Measurements from ENCODE around the gene SYT8. TPM values are rescaled to one million over a fixed set of nuclear protein-coding genes. Genes with fewer than 3 reads are reported as not detected.

The SYT8 gene
- total and polyA plus RNA-seq, 2 experiments from 2014 or later = not detected

- H4K20me1 ChIP-seq (replicated peaks; ENCODE audit: insufficient read depth) = no peaks in the 10 kb centered on the region
- Mint-ChIP-seq H3K4me3 (no peak overlapping the region), H3K4me1 (no peaks in the 10 kb centered on the region), H3K27ac (no peak overlapping the region), H3K9me3 (peaks cover 4% of the 10 kb centered on the region), H3K27me3 (ENCODE audit: insufficient read depth, low read depth, poor library complexity) (peaks cover 5% of the 10 kb centered on the region), H3K36me3 (ENCODE audit: low read depth) (no peaks in the 10 kb centered on the region)
- no peak overlapping the region for H3K4me3 ChIP-seq
- H3K27ac ChIP-seq (ENCODE audit: low read depth) = no peak overlapping the region
- H3F3A ChIP-seq (replicated peaks; ENCODE audit: low read depth) = no peaks in the 10 kb centered on the region
- no peak overlapping the region for H2AFZ ChIP-seq
- H3K79me2 ChIP-seq (replicated peaks; ENCODE audit: insufficient read depth) = no peaks in the 10 kb centered on the region
- no peaks in the 10 kb centered on the region for H3K36me3 ChIP-seq (ENCODE audit: insufficient read depth)
- H3K4me1 ChIP-seq (ENCODE audit: insufficient read depth) = no peaks in the 10 kb centered on the region
- H3K4me2 ChIP-seq = no peak overlapping the region
- H3K27me3 ChIP-seq (ENCODE audit: insufficient read depth) = no peaks in the 10 kb centered on the region
- no peak for ATAC-seq
- no peak for DNase-seq (ENCODE audit: low spot score)
- H3K9me2 ChIP-seq (ENCODE audit: insufficient read depth) = no peaks in the 10 kb centered on the region
- TF ChIP-seq CREB1 (CRISPR knock-in tag; IDR thresholded peaks at IDR 0.05; ENCODE audit: low read depth) (no peak), CTCF (conservative IDR thresholded peaks at IDR 0.05; ENCODE audit: low read depth in 2 of 2) (no peak), EZH2phosphoT487 (IDR thresholded peaks at IDR 0.05; ENCODE audit: unreplicated experiment) (no peak), STAT1 (IDR thresholded peaks at IDR 0.05; ENCODE audit: unreplicated experiment) (no peak), ZNF114 (CRISPR knock-in tag; IDR thresholded peaks at IDR 0.05) (no peak), REST (IDR thresholded peaks at IDR 0.05; ENCODE audit: unreplicated experiment) (no peak), ZNF331 (CRISPR knock-in tag; IDR thresholded peaks at IDR 0.05; ENCODE audit: low read depth) (no peak), ETS1 (IDR thresholded peaks at IDR 0.05) (no peak), NANOG (IDR thresholded peaks at IDR 0.05; ENCODE audit: borderline replicate concordance) (no peak), EZH2 (IDR thresholded peaks at IDR 0.05; ENCODE audit: low read depth, unreplicated experiment) (no peak), POLR2AphosphoS5 (IDR thresholded peaks at IDR 0.05; ENCODE audit: low read depth) (no peak), ZNF462 (CRISPR knock-in tag; IDR thresholded peaks at IDR 0.05) (no peak), JUNB (IDR thresholded peaks at IDR 0.05; ENCODE audit: unreplicated experiment) (no peak)
Measured at GRCh38 chr11:1821562-1821961, 13.2 kb upstream of the SYT8 start.

All from GM23338 (cell line).